ENCODE measurements around the gene FAM89A. TPM values are rescaled to one million over a fixed set of nuclear protein-coding genes. Genes with fewer than 3 reads are reported as not detected.
"Not testable (repeated sequence)": the region's sequence is repeated elsewhere in the genome, so short reads cannot be mapped to it uniquely, and the experiment has no call there.

The FAM89A gene
- total RNA-seq, 1 experiment from 2014 or later, result 24.9 TPM

GRCh38 chr1:231035799-231036198, 4.3 kb downstream of the FAM89A start:
- DNase-seq (ENCODE audit: low spot score), result no peak

GRCh38 chr1:231032963-231033362, 7.1 kb downstream of the FAM89A start:
- DNase-seq (ENCODE audit: low spot score), result no peak

GRCh38 chr1:231029841-231030240, 10.2 kb downstream of the FAM89A start:
- DNase-seq (ENCODE audit: low spot score), result no peak

- DNase-seq (ENCODE audit: low spot score), result not testable (repeated sequence)
Observed at GRCh38 chr1:231029247-231029646, 10.8 kb downstream of the FAM89A start.

- DNase-seq (ENCODE audit: low spot score), result no peak
Observed at GRCh38 chr1:231028682-231029081, 11.4 kb downstream of the FAM89A start.

- no peak for DNase-seq (ENCODE audit: low spot score)
Observed at GRCh38 chr1:231027971-231028370, 12.1 kb downstream of the FAM89A start.

GRCh38 chr1:231027136-231027925, 12.7 kb downstream of the FAM89A start:
- no peak for DNase-seq (ENCODE audit: low spot score)

- DNase-seq (ENCODE audit: low spot score), result no peak
Observed at GRCh38 chr1:231026576-231026975, 13.5 kb downstream of the FAM89A start.

- DNase-seq (ENCODE audit: low spot score), result no peak
Observed at GRCh38 chr1:231023150-231023549, 16.9 kb downstream of the FAM89A start.

GRCh38 chr1:231022543-231022942, 17.5 kb downstream of the FAM89A start:
- not testable (repeated sequence) for DNase-seq (ENCODE audit: low spot score)

GRCh38 chr1:231021540-231022031, 18.5 kb downstream of the FAM89A start:
- DNase-seq (ENCODE audit: low spot score), result no peak

GRCh38 chr1:231020816-231021215, 19.2 kb downstream of the FAM89A start:
- DNase-seq (ENCODE audit: low spot score), result no peak

- peak; percentile 35 for DNase-seq (ENCODE audit: low spot score)
Observed at GRCh38 chr1:231020139-231020601, 19.9 kb downstream of the FAM89A start.

- no peak for DNase-seq (ENCODE audit: low spot score)
Observed at GRCh38 chr1:231019711-231020110, 20.3 kb downstream of the FAM89A start.

GRCh38 chr1:231016966-231017365, 23.1 kb downstream of the FAM89A start:
- no peak for DNase-seq (ENCODE audit: low spot score)

GRCh38 chr1:231016234-231016633, 23.8 kb downstream of the FAM89A start:
- DNase-seq (ENCODE audit: low spot score), result no peak

GRCh38 chr1:231013391-231014015, 26.6 kb downstream of the FAM89A start:
- DNase-seq (ENCODE audit: low spot score), result no peak

GRCh38 chr1:231011963-231012362, 28.1 kb downstream of the FAM89A start:
- DNase-seq (ENCODE audit: low spot score), result no peak

GRCh38 chr1:231011360-231011759, 28.7 kb downstream of the FAM89A start:
- DNase-seq (ENCODE audit: low spot score), result no peak

GRCh38 chr1:231007535-231007934, 32.5 kb downstream of the FAM89A start:
- DNase-seq (ENCODE audit: low spot score), result not testable (repeated sequence)

GRCh38 chr1:231001892-231002291, 38.2 kb downstream of the FAM89A start:
- DNase-seq (ENCODE audit: low spot score), result no peak

- no peak for DNase-seq (ENCODE audit: low spot score)
Observed at GRCh38 chr1:231000639-231001038, 39.4 kb downstream of the FAM89A start.

GRCh38 chr1:231000201-231000600, 39.9 kb downstream of the FAM89A start:
- DNase-seq (ENCODE audit: low spot score), result no peak
